AG20443 (cell line): Measurements from ENCODE around the gene MARCHF6.
"Not testable (repeated sequence)": the region's sequence is repeated elsewhere in the genome, so short reads cannot be mapped to it uniquely, and the experiment has no call there.

Source experiments
- DNase-seq: peaks from one replicate; pipeline ENCODE4 v3.0.0; 2012; ENCODE audit warnings: low spot score, mixed read lengths

Gene MARCHF6, protein sequence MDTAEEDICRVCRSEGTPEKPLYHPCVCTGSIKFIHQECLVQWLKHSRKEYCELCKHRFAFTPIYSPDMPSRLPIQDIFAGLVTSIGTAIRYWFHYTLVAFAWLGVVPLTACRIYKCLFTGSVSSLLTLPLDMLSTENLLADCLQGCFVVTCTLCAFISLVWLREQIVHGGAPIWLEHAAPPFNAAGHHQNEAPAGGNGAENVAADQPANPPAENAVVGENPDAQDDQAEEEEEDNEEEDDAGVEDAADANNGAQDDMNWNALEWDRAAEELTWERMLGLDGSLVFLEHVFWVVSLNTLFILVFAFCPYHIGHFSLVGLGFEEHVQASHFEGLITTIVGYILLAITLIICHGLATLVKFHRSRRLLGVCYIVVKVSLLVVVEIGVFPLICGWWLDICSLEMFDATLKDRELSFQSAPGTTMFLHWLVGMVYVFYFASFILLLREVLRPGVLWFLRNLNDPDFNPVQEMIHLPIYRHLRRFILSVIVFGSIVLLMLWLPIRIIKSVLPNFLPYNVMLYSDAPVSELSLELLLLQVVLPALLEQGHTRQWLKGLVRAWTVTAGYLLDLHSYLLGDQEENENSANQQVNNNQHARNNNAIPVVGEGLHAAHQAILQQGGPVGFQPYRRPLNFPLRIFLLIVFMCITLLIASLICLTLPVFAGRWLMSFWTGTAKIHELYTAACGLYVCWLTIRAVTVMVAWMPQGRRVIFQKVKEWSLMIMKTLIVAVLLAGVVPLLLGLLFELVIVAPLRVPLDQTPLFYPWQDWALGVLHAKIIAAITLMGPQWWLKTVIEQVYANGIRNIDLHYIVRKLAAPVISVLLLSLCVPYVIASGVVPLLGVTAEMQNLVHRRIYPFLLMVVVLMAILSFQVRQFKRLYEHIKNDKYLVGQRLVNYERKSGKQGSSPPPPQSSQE

GRCh38 chr5:10353241-10354047 lies at the start of gene MARCHF6:
Gene MARCHF6 (plus strand): TSS chr5:10353695. CDS start chr5:10353899, 204 bp downstream.
- peak; percentile 95 for DNase-seq

- DNase-seq = no peak
Observed at GRCh38 chr5:10303699-10304170, 49.8 kb upstream of the MARCHF6 start.

- no peak for DNase-seq
Observed at GRCh38 chr5:10304932-10305331, 48.6 kb upstream of the MARCHF6 start.

DNA sequence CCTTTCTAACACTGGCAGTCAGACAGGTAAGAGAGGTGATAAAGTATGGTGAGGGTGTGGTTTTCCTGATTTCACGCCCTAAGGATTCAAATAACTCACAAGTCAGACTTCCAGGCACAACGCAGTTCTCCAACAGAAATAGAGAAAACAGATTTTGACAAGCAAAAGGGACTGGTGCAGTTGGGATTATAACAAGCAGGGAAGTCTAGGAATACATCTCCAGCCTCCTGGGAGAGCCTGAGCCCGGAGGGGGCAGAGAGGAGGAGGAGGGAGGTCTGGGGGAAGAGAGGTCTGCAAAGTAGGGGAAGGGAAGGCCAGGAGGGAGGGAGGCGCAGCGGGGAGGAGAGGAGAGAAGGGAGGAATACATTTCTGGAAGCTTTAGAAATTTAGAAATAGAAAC lies 47.4 kb upstream of the MARCHF6 start:
- DNase-seq = no peak

- DNase-seq = no peak
Observed at GRCh38 chr5:10306806-10307205, 46.7 kb upstream of the MARCHF6 start.

GRCh38 chr5:10307206-10308148 lies 46.0 kb upstream of the MARCHF6 start, which contains the start of gene CMBL:
Gene CMBL (minus strand): TSS chr5:10307902. CDS start chr5:10290762, 17,140 bp downstream.
- DNase-seq = peak; percentile 80

DNA sequence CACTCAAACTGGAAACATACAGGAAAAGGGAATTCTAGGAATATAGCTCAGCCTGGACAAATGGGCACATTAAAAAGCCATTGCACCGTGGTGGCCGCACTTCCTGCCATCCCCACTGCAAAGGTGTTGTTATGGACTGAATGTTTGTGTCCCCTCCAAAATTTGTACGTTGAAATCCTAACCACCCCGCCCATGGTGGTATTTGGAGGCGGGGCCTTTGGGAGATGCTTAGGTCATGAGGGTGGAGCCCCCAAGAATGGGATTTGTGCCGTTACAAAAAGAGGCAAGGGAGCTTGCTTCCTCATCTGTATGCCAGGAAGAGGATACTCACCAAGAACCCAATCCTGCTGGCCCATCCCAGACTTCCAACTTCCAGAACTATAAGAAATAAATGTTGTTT lies 44.7 kb upstream of the MARCHF6 start:
- no peak for DNase-seq

GRCh38 chr5:10310066-10310779 lies 43.3 kb upstream of the MARCHF6 start:
- DNase-seq = no peak

DNA sequence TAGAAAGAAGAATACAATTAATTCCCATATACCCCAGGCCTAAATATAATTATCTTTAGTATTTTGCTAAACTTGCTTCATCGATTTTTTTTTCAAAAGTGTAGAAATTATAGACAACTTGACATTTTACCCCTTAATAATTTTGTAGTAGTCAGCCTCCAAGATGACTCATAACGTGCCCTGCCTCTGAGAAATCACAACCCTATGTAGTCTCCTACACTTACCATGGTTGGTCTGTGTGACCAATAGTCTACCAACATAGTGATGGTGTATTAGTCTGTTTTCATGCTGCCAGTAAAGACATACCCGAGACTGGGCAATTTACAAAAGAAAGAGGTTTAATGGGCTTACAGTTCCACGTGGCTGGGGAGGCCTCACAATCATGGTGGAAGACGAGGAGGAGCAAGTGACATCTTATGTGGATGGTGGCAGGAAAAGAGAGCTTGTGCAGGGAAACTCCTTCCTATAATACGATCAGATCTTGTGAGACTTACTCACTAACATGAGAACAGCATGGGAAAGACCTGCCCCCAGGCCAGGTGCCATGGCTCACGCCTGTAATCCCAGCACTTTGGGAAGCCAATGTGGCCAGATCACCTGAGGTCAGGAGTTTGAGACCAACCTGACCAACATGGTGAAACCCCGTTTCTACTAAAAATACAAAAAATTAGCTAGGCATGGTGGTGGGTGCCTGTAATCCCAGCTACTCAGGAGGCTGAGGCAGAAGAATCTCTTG lies 42.5 kb upstream of the MARCHF6 start:
- not testable (repeated sequence) for DNase-seq

GRCh38 chr5:10311595-10312425 lies 41.7 kb upstream of the MARCHF6 start:
- no peak for DNase-seq

DNA sequence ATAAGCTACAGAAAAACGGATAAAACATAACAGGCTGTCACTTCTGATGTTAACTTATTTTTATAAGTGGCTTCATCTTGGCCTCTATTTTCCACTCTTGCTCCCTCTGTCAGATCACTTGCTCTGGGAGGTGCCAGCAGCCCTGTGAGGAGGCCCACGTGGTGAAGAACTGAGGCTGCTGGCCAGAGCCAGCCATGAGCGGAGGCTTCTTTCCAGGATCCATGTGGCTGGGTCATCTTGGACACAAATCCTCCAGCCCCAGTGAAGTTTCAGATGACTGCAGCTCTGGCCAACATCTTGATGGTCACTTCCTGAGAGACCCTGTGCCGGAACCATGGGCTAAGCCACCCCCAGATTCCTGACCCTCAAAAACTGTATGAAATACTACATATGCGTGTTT lies 38.3 kb upstream of the MARCHF6 start:
- DNase-seq = no peak

DNA sequence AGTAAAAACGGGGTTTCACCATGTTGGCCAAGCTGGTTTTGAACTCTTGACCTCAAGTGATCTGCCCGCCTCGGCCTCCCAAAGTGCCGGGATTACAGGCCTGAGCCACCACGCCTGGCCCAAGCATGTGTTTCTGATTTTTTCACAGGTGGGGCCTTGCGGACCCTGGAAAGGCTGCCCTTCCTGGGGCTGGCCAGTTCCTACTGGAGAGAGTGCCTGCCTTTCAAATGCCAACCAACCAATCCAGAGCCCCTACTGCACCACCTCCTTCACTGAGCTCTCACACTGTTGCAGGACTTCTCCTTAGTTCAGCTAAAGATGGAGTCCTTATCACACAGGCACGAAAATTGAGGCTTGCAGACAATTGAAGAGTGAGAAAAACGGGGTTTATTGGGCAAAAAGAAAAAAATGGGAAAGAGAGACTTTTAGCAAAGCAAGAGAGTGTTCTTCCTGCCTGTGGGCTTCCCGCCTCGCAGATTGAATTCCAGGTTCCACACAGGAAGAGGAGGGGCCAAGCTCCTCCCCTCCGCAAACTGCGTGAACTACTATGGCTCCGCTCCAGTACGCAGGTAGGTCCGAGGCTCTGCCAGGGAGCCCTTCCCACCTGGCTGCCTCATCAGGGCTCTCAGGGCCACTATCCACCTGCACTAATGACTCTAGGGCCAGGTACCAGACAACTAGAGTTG lies 37.5 kb upstream of the MARCHF6 start:
- DNase-seq = no peak

- DNase-seq = no peak
Observed at GRCh38 chr5:10317825-10318682, 35.4 kb upstream of the MARCHF6 start.

DNA sequence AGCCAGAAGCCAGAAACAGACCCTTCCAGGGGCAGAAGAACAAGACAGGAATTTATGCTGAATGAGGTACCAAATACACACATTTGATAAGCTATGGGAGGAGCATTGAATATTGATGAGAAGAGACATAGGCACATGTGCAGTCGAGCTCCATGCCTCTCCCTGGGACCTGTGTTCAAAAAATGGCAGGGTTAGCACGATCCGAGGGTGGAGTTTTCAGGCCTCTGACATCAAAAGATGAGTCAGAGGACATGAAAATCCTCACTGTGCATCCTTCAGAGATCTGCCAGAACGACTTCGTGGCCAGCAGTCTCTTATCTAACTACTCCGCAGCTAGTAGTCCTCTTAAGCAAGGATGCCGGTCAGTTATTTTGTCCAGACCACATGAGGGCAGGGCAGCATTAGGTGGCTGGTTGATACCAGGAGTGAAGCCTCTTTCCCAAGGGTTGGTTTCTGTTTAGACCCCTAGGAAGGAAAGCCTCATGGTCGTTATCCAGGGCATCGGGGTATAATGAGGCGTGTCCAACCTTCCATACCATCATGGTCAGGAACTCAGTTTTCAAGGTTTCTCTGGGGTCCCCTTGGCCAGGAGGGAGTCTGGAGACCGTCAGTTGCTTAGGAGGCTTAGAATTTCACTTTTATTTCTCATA lies 34.2 kb upstream of the MARCHF6 start:
- DNase-seq = peak; percentile 60

GRCh38 chr5:10320793-10321192 lies 32.7 kb upstream of the MARCHF6 start:
- DNase-seq = no peak

DNA sequence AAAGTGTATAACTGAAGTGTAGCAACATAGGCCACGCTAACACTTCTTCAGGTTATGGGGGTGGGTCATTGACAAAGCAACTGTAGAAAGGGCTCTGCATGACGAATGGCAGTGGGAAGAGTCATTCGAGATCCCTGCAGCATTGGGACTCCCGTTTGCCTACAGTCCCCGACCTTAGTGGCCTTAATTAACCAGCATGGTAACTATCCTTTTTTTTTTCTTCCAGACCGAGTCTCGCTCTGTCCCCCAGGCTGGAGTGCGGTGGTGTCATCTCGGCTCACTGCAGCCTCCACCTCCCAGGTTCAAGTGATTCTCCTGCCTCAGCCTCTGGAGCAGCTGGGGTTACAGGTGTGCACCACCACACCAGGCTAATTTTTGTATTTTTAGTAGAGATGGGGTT lies 31.6 kb upstream of the MARCHF6 start:
- DNase-seq = no peak
